H1 (cell line): ENCODE data around the gene RPS6KA4. TPM values are rescaled to one million over a fixed set of nuclear protein-coding genes. Genes with fewer than 3 reads are reported as not detected.

Source experiments
- CTCF ChIA-PET: fragments of 300-600 bp; sonication (Branson Sonifier 250); formaldehyde crosslinking; loops from one replicate; lab custom pipeline; 2021; ENCODE audit not compliant: partially characterized antibody; lab: Charles Lee
- POLR2A ChIA-PET: fragments of 300-600 bp; sonication (Branson Sonifier 250); formaldehyde crosslinking; loops from one replicate; lab custom pipeline; 2021; ENCODE audit warnings: inconsistent platforms; ENCODE audit not compliant: partially characterized antibody; lab: Charles Lee
- DNase-seq, 2 experiments: peaks; one replicate each; pipeline versions ENCODE4 v3.0.0 to v3.0.0-alpha.2; 2010 to 2022; ENCODE audit warnings: low spot score in 2 of 2, low read depth in 1 of 2, mixed read lengths in 1 of 2
- FAIRE-seq: peaks from 2 replicates; lab custom pipeline; 2011; peaks lifted over from hg19 to GRCh38; lab: Jason Lieb, UNC
- H2AFZ ChIP-seq: 2 replicates; pipeline ENCODE4 v1.8.1; 2012; ENCODE audit warnings: low read length, inconsistent platforms
- H2AK5ac ChIP-seq: 2 replicates; pipeline ENCODE4 v1.6.1; 2013; ENCODE audit warnings: low read depth, low read length
- H2BK120ac ChIP-seq: replicated peaks from 2 replicates; pipeline ENCODE3; 2013; ENCODE audit warnings: low read depth, low read length, inconsistent platforms
- H2BK12ac ChIP-seq: 2 replicates; pipeline ENCODE4 v1.6.1; 2013; ENCODE audit warnings: low read depth, low read length
- H2BK15ac ChIP-seq: 2 replicates; pipeline ENCODE4 v1.6.1; 2013; ENCODE audit warnings: low read length
- H2BK20ac ChIP-seq: 2 replicates; pipeline ENCODE4 v1.6.1; 2013; ENCODE audit warnings: low read length
- H2BK5ac ChIP-seq: 2 replicates; pipeline ENCODE4 v1.6.1; 2013; ENCODE audit warnings: low read depth, low read length
- H3K14ac ChIP-seq: 2 replicates; pipeline ENCODE4 v1.6.1; 2013; ENCODE audit warnings: inconsistent platforms; ENCODE audit not compliant: insufficient read length
- H3K18ac ChIP-seq: 2 replicates; pipeline ENCODE4 v1.6.1; 2013; ENCODE audit warnings: low read length; ENCODE audit errors: extremely low read depth
- H3K23ac ChIP-seq: 2 replicates; pipeline ENCODE4 v1.6.1; 2013; ENCODE audit warnings: inconsistent platforms; ENCODE audit not compliant: insufficient read length
- H3K23me2 ChIP-seq: 2 replicates; pipeline ENCODE4 v1.6.1; 2013; ENCODE audit warnings: low read depth, low read length
- H3K27ac ChIP-seq: 2 replicates; pipeline ENCODE4 v1.6.1; 2011; ENCODE audit warnings: low read depth, low read length, inconsistent platforms
- H3K27me3 ChIP-seq, 4 experiments: replicated peaks in 1 of 4; 1 replicate in 1 of 4; 2 replicates in 3 of 4; pipeline versions ENCODE4 v1.6.1 to v1.8.1; 2011 to 2013; ENCODE audit warnings: low read length in 3 of 4, mild to moderate bottlenecking in 3 of 4, inconsistent platforms in 2 of 4, mixed read lengths in 2 of 4, moderate library complexity in 1 of 4; ENCODE audit not compliant: control insufficient read depth in 3 of 4, insufficient read depth in 3 of 4; ENCODE audit errors: extremely low read depth in 1 of 4
- H3K36me3 ChIP-seq, 4 experiments: 2 replicates each; pipeline versions ENCODE4 v1.6.1 to v1.8.1; 2011 to 2013; ENCODE audit warnings: mild to moderate bottlenecking in 4 of 4, low read length in 3 of 4, moderate library complexity in 2 of 4, control low read depth in 1 of 4, inconsistent platforms in 1 of 4; ENCODE audit not compliant: insufficient read depth in 4 of 4, control insufficient read depth in 2 of 4
- H3K4ac ChIP-seq: replicated peaks from 2 replicates; pipeline ENCODE3; 2013; ENCODE audit warnings: low read length, low read depth, mixed read lengths, inconsistent platforms; ENCODE audit not compliant: insufficient read length
- H3K4me1 ChIP-seq, 4 experiments: replicated peaks in 1 of 4; 1 replicate in 1 of 4; 2 replicates in 3 of 4; pipeline versions ENCODE4 v1.6.1 to v1.8.1; 2011 to 2013; ENCODE audit warnings: low read length in 3 of 4, inconsistent platforms in 2 of 4, mixed read lengths in 1 of 4; ENCODE audit not compliant: insufficient read depth in 4 of 4, control insufficient read depth in 3 of 4
- H3K4me2 ChIP-seq, 2 experiments: 2 replicates each; pipeline versions ENCODE4 v1.6.1 to v1.8.1; 2011 to 2013; ENCODE audit warnings: low read depth in 2 of 2, low read length in 2 of 2, control low read depth in 1 of 2, inconsistent platforms in 1 of 2, mild to moderate bottlenecking in 1 of 2; ENCODE audit not compliant: insufficient read depth in 1 of 2
- H3K4me3 ChIP-seq, 4 experiments: fragments of 200-600, 300-600 bp in 1 of 4; sonication (generic), shearing (Covaris generic), sonication (Bioruptor Twin) in 1 of 4; 2 replicates each; pipeline versions ENCODE4 v1.5.1 to v1.8.1; 2011 to 2016; ENCODE audit warnings: low read length in 4 of 4, low read depth in 3 of 4, control low read depth in 2 of 4, inconsistent platforms in 2 of 4, mild to moderate bottlenecking in 2 of 4, mixed read lengths in 1 of 4, moderate library complexity in 1 of 4; ENCODE audit not compliant: insufficient read depth in 2 of 4; ENCODE audit errors: extremely low read depth in 1 of 4
- H3K56ac ChIP-seq: replicated peaks from 2 replicates; pipeline ENCODE3; 2013; ENCODE audit warnings: low read depth, mild to moderate bottlenecking, mixed read lengths, low read length, inconsistent platforms; ENCODE audit not compliant: insufficient read length
- H3K79me1 ChIP-seq: 2 replicates; pipeline ENCODE4 v1.6.1; 2013; ENCODE audit warnings: low read depth, low read length, control low read depth
- H3K79me2 ChIP-seq, 2 experiments: 2 replicates each; pipeline versions ENCODE4 v1.6.1 to v1.8.1; 2012 to 2013; ENCODE audit warnings: low read length in 2 of 2, mild to moderate bottlenecking in 2 of 2, inconsistent platforms in 1 of 2; ENCODE audit not compliant: insufficient read depth in 2 of 2, control insufficient read depth in 1 of 2
- H3K9ac ChIP-seq, 4 experiments: replicated peaks in 1 of 4; 1 replicate in 1 of 4; 2 replicates in 3 of 4; pipeline versions ENCODE4 v1.6.1 to v1.8.1; 2011 to 2013; ENCODE audit warnings: low read depth in 3 of 4, low read length in 3 of 4, control low read depth in 2 of 4, mild to moderate bottlenecking in 2 of 4, moderate library complexity in 2 of 4, inconsistent platforms in 1 of 4; ENCODE audit errors: extremely low read depth in 1 of 4
- H3K9me3 ChIP-seq, 2 experiments: 2 replicates each; pipeline versions ENCODE4 v1.6.1 to v1.8.1; 2012 to 2013; ENCODE audit warnings: mild to moderate bottlenecking in 2 of 2, moderate library complexity in 2 of 2, control low read depth in 1 of 2, inconsistent platforms in 1 of 2, low read depth in 1 of 2, low read length in 1 of 2, mixed read lengths in 1 of 2; ENCODE audit not compliant: insufficient read depth in 2 of 2
- H4K20me1 ChIP-seq, 2 experiments: replicated peaks in 1 of 2; 2 replicates each; pipeline versions ENCODE3 to v1.8.1; 2011 to 2013; ENCODE audit warnings: inconsistent platforms in 2 of 2, low read length in 2 of 2, mild to moderate bottlenecking in 1 of 2; ENCODE audit not compliant: insufficient read depth in 2 of 2, control insufficient read depth in 1 of 2
- H4K5ac ChIP-seq: 2 replicates; pipeline ENCODE4 v1.6.1; 2013; ENCODE audit warnings: low read length, low read depth, mixed read lengths, inconsistent platforms; ENCODE audit not compliant: insufficient read length
- H4K8ac ChIP-seq: 2 replicates; pipeline ENCODE4 v1.8.0; 2013; ENCODE audit warnings: mild to moderate bottlenecking, moderate library complexity, low read length, inconsistent platforms; ENCODE audit not compliant: insufficient read depth; ENCODE audit errors: extremely low read depth
- H4K91ac ChIP-seq: replicated peaks from 2 replicates; pipeline ENCODE3; 2013; ENCODE audit warnings: low read length, mixed read lengths, inconsistent platforms; ENCODE audit not compliant: insufficient read length
- CREB1 ChIP-seq: IDR thresholded peaks from 2 replicates; pipeline ENCODE4 v1.6.1; 2012; ENCODE audit warnings: inconsistent platforms
- HDAC2 ChIP-seq, 2 experiments: fragments of 300-600 bp in 1 of 2; sonication (generic) in 1 of 2; IDR thresholded peaks; 2 replicates each; pipeline ENCODE4 v1.6.1; 2011 to 2012; ENCODE audit warnings: low read depth in 2 of 2, low read length in 2 of 2, mild to moderate bottlenecking in 2 of 2, moderate library complexity in 2 of 2, borderline replicate concordance in 1 of 2, inconsistent platforms in 1 of 2
- NANOG ChIP-seq: IDR thresholded peaks from 2 replicates; pipeline ENCODE4 v1.6.1; 2011; ENCODE audit warnings: low read length, low read depth, mild to moderate bottlenecking, inconsistent platforms; ENCODE audit not compliant: insufficient read depth, poor library complexity, severe bottlenecking
- RBBP5 ChIP-seq: IDR thresholded peaks from 2 replicates; pipeline ENCODE4 v1.7.1; 2012; ENCODE audit warnings: low read depth, mild to moderate bottlenecking, inconsistent platforms, low read length, moderate library complexity, borderline replicate concordance
- SUZ12 ChIP-seq: fragments of 200-600 bp; sonication (generic); IDR thresholded peaks from 2 replicates; pipeline ENCODE4 v1.6.1; 2012; ENCODE audit warnings: mild to moderate bottlenecking, inconsistent platforms, low read length, moderate library complexity, mixed read lengths
- WGBS, 2 experiments: shearing (Covaris generic) in 1 of 2; methylation state at CpG; one replicate each; pipeline versions ENCODE4 v1.1.6 to v1.1.7; 2013 to 2015; ENCODE audit warnings: low lambda C conversion rate in 2 of 2, mixed read lengths in 2 of 2, inconsistent platforms in 1 of 2, low coverage in 1 of 2, missing lambda C conversion rate in 1 of 2; ENCODE audit not compliant: insufficient replicate concordance in 2 of 2, insufficient coverage in 1 of 2, insufficient read length in 1 of 2; ENCODE audit errors: extremely low coverage in 1 of 2, missing lambda C conversion rate in 1 of 2; 5-methylcytosine and 5-hydroxymethylcytosine counted together
- polyA plus RNA-seq, 7 experiments: library from polyadenylated mRNA; depleted of rRNA in 3 of 7; stranded (reverse) in 5 of 7; unstranded in 2 of 7; fragments of >200 nt in 5 of 7; fragments of 200-250 nt in 2 of 7; gene quantifications; 1 replicate in 5 of 7; 2 replicates in 1 of 7; 4 replicates in 1 of 7; pipeline versions ENCODE4 v1.2.1 to v1.2.3, GENCODE V29; 2011 to 2013; ENCODE audit warnings: missing spikeins in 2 of 7, mixed read lengths in 2 of 7
- total RNA-seq: library from RNA; stranded (reverse); fragmentation: NEBNext Ultra II Directional; extraction: Animal tissue kit (Norgen Biotek cat#: 25700); gene quantifications from 2 replicates; pipeline ENCODE4 v1.2.1, GENCODE V29; 2021

Gene RPS6KA4
- total and polyA plus RNA-seq, 2 of the 8 experiments (the other 6 are each of a cell fraction or from before 2014, with no cell fraction given), result 8.2 to 12.6 TPM

- H4K5ac ChIP-seq, result no peak overlapping the region
- no peak overlapping the region for H3K9ac ChIP-seq
- FAIRE-seq, result no peak
- no peak overlapping the region for H3K4ac ChIP-seq
- H3K56ac ChIP-seq, result no peak overlapping the region
- H3K14ac ChIP-seq, result no peak overlapping the region
- no peaks in the 10 kb centered on the region; a peak in 1 of 7 replicates for H3K27me3 ChIP-seq
- no peak overlapping the region for H3K4me3 ChIP-seq
- H4K91ac ChIP-seq, result no peak overlapping the region
- H3K4me1 ChIP-seq, result peaks cover 0 to 2% (median 0%) of the 10 kb centered on the region in 4 experiments; a peak in 4 of 7 replicates
- WGBS, 2 experiments, result 53% methylated on average over 2 of the region's 2 CpGs; no CpG with 5 or more reads in 1 of the 2 experiments
- H3K23me2 ChIP-seq, result peaks cover 7% of the 10 kb centered on the region; the same call in 1 of the 2 replicates
- H3K27ac ChIP-seq, result no peak overlapping the region
- H3K79me1 ChIP-seq, result no peaks in the 10 kb centered on the region; the same call in 1 of the 2 replicates
- H2AK5ac ChIP-seq, result no peak overlapping the region
- TF ChIP-seq SUZ12 (no peak), NANOG (no peak), RBBP5 (no peak), CREB1 (no peak), HDAC2 (IDR thresholded peaks at IDR 0.05; ENCODE audit: borderline replicate concordance in 1 of 2, low read depth in 2 of 2, low read length in 2 of 2) (no peak)
- H4K8ac ChIP-seq, result no peak overlapping the region
- H2BK5ac ChIP-seq, result no peak overlapping the region
- no peaks in the 10 kb centered on the region; a peak in 1 of 4 replicates for H3K9me3 ChIP-seq
- no peaks in the 10 kb centered on the region for H4K20me1 ChIP-seq
- H2AFZ ChIP-seq, result no peak overlapping the region
- no peak overlapping the region for H2BK20ac ChIP-seq
- H3K36me3 ChIP-seq, result peaks cover 0 to 3% (median 0%) of the 10 kb centered on the region in 4 experiments; a peak in 1 of 8 replicates
- no peaks in the 10 kb centered on the region for H3K79me2 ChIP-seq
- H2BK12ac ChIP-seq, result no peak overlapping the region
- H3K18ac ChIP-seq, result no peak overlapping the region
- no peak for DNase-seq
- ChIA-PET POLR2A (interaction anchor here (0.7 to 1.0 kb wide), 2 partner anchors 9 to 16 kb away, joined by 3 read pairs; no protein-coding TSS in a partner anchor), CTCF (interaction anchor here (1.0 to 2.8 kb wide), 4 partner anchors 11 to 266 kb away, joined by 3 to 10 read pairs (median 4); no protein-coding TSS in a partner anchor)
- no peak overlapping the region for H2BK15ac ChIP-seq
- no peak overlapping the region for H3K4me2 ChIP-seq
- no peak overlapping the region for H3K23ac ChIP-seq
- H2BK120ac ChIP-seq, result no peak overlapping the region
These were observed 24.6 kb downstream of the RPS6KA4 start for GRCh38 chr11:64383580-64383979.
